HCT116 (cell line): ENCODE measurements around the gene SH3D19. TPM values are rescaled to one million over a fixed set of nuclear protein-coding genes. Genes with fewer than 3 reads are reported as not detected.

Experiments
- ATAC-seq: fragments of 200-7000 bp; cut with Tn5 transposase; 2 replicates; pipeline ENCODE4 v1.9.1; 2020; ENCODE audit warnings: mild to moderate bottlenecking, moderate library complexity
- BruUV-seq: library from RNA; stranded (reverse); fragments of 400-500 nt; replicated peaks from 2 replicates; lab custom pipeline; 2021; lab: Mats Ljungman, UMichigan
- CTCF ChIA-PET: fragments of 300-600 bp; sonication (Branson Sonifier 250); formaldehyde crosslinking; loops from one replicate; lab custom pipeline; 2021; ENCODE audit warnings: antibody characterized with exemption; lab: Charles Lee
- POLR2A ChIA-PET: fragments of 300-600, 350-600 bp; sonication (Branson Sonifier 250); formaldehyde crosslinking; loops from one replicate; lab custom pipeline; 2021; ENCODE audit warnings: antibody characterized with exemption; lab: Charles Lee
- RAD21 ChIA-PET, 2 experiments: fragments of 300-600 bp; sonication (Branson Sonifier 250); formaldehyde crosslinking; loops; one replicate each; lab custom pipeline; 2023; ENCODE audit warnings: low total read pairs in 2 of 2; ENCODE audit not compliant: uncharacterized antibody in 2 of 2, unreplicated experiment in 2 of 2, low non-redundant PET in 1 of 2; lab: Charles Lee
- DNase-seq: peaks from one replicate; pipeline ENCODE4 v3.0.0-alpha.2; 2010; ENCODE audit warnings: low read depth, low spot score
- H2AFZ ChIP-seq: fragments of 200-600 bp; shearing (Covaris generic), sonication (generic); 2 replicates; pipeline ENCODE4 v1.6.1; 2017; ENCODE audit warnings: low read depth, mixed run types, mixed read lengths, antibody characterized with exemption, low read length; ENCODE audit not compliant: poor library complexity, severe bottlenecking
- H3K27ac ChIP-seq: 2 replicates; pipeline ENCODE4 v1.5.1; 2012; ENCODE audit warnings: low read depth, low read length
- H3K27me3 ChIP-seq: fragments of 200-600 bp; sonication (generic); 2 replicates; pipeline ENCODE4 v1.6.1; 2016; ENCODE audit warnings: mixed run types, low read length, mixed read lengths; ENCODE audit not compliant: insufficient read depth
- H3K36me3 ChIP-seq, 2 experiments: fragments of 200-500 bp in 1 of 2; fragments of 200-600 bp in 1 of 2; sonication (Bioruptor generic) in 1 of 2; sonication (generic) in 1 of 2; 2 replicates each; pipeline versions ENCODE4 v1.5.1 to v1.6.1; 2014 to 2016; ENCODE audit warnings: low read length in 2 of 2, inconsistent platforms in 1 of 2, mixed read lengths in 1 of 2, mixed run types in 1 of 2; ENCODE audit not compliant: insufficient read depth in 2 of 2, control insufficient read depth in 1 of 2
- H3K4me1 ChIP-seq, 2 experiments: fragments of 200-600 bp in 1 of 2; sonication (generic) in 1 of 2; 2 replicates each; pipeline versions ENCODE4 v1.5.1 to v1.6.1; 2012 to 2017; ENCODE audit warnings: low read length in 2 of 2, inconsistent platforms in 1 of 2, mild to moderate bottlenecking in 1 of 2, mixed read lengths in 1 of 2, mixed run types in 1 of 2, moderate library complexity in 1 of 2; ENCODE audit not compliant: insufficient read depth in 2 of 2, control insufficient read depth in 1 of 2
- H3K4me2 ChIP-seq: fragments of 200-600 bp; sonication (generic); 2 replicates; pipeline ENCODE4 v1.6.1; 2017; ENCODE audit warnings: mixed run types, low read length, mixed read lengths
- H3K4me3 ChIP-seq, 2 experiments: fragments of 200-600 bp in 1 of 2; sonication (generic) in 1 of 2; replicated peaks in 1 of 2; 2 replicates each; pipeline ENCODE4 v1.5.1; 2011 to 2016; ENCODE audit warnings: low read length in 2 of 2, control low read depth in 1 of 2, low read depth in 1 of 2, mild to moderate bottlenecking in 1 of 2, mixed read lengths in 1 of 2, mixed run types in 1 of 2
- H3K79me2 ChIP-seq: fragments of 200-600 bp; sonication (generic); 2 replicates; pipeline ENCODE4 v1.6.1; 2017; ENCODE audit warnings: mild to moderate bottlenecking, mixed run types, low read length, moderate library complexity, mixed read lengths; ENCODE audit not compliant: insufficient read depth
- H3K9ac ChIP-seq: fragments of 200-600 bp; sonication (generic); 2 replicates; pipeline ENCODE4 v1.6.1; 2016; ENCODE audit warnings: low read length, mixed read lengths
- H3K9me2 ChIP-seq: fragments of 200-600 bp; sonication (generic), shearing (Covaris generic); 2 replicates; pipeline ENCODE4 v1.6.1; 2017; ENCODE audit warnings: mixed run types, mild to moderate bottlenecking, moderate library complexity; ENCODE audit not compliant: insufficient read depth
- H3K9me3 ChIP-seq, 2 experiments: fragments of 200-500 bp in 1 of 2; fragments of 200-600 bp in 1 of 2; sonication (Bioruptor generic) in 1 of 2; sonication (generic) in 1 of 2; 2 replicates each; pipeline ENCODE4 v1.6.1; 2014 to 2017; ENCODE audit warnings: low read length in 2 of 2, mixed read lengths in 2 of 2, inconsistent platforms in 1 of 2, low read depth in 1 of 2, mild to moderate bottlenecking in 1 of 2, mixed run types in 1 of 2, moderate library complexity in 1 of 2; ENCODE audit not compliant: control insufficient read depth in 1 of 2, insufficient read depth in 1 of 2
- H4K20me1 ChIP-seq: fragments of 200-600 bp; sonication (generic), shearing (Covaris generic); 2 replicates; pipeline ENCODE4 v1.6.1; 2017; ENCODE audit warnings: mixed run types, mild to moderate bottlenecking, moderate library complexity; ENCODE audit not compliant: insufficient read depth
- CEBPB ChIP-seq: IDR thresholded peaks from 2 replicates; pipeline ENCODE4 v1.6.1; 2012; ENCODE audit warnings: low read depth
- EGR1 ChIP-seq: IDR thresholded peaks from 2 replicates; pipeline ENCODE4 v1.6.1; 2012; ENCODE audit warnings: low read depth
- MAX ChIP-seq: IDR thresholded peaks from 2 replicates; pipeline ENCODE4 v1.6.1; 2012
- POLR2AphosphoS5 ChIP-seq: IDR thresholded peaks from 2 replicates; pipeline ENCODE4 v1.6.1; 2011; ENCODE audit warnings: mild to moderate bottlenecking, low read depth, low read length, moderate library complexity
- SIN3A ChIP-seq: IDR thresholded peaks from 2 replicates; pipeline ENCODE4 v1.6.1; 2012; ENCODE audit warnings: low read depth
- SRF ChIP-seq: IDR thresholded peaks from 2 replicates; pipeline ENCODE4 v1.6.1; 2012; ENCODE audit warnings: low read depth
- ZBTB33 ChIP-seq: IDR thresholded peaks from 2 replicates; pipeline ENCODE4 v1.6.1; 2011; ENCODE audit warnings: mild to moderate bottlenecking, low read length, moderate library complexity; ENCODE audit not compliant: insufficient replicate concordance; ENCODE audit errors: extremely low read depth
- ZNF274 ChIP-seq: fragments of 200-500 bp; sonication (Bioruptor generic); IDR thresholded peaks from 2 replicates; pipeline ENCODE4 v1.6.1; 2014; ENCODE audit warnings: mild to moderate bottlenecking, low read depth, low read length, inconsistent platforms
- intact Hi-C: fragments of 100-400 bp; cut with micrococcal nuclease; formaldehyde crosslinking; loops from 2 replicates; pipeline ENCODE4 v1.10.0; 2022
- total RNA-seq: library from RNA; stranded (reverse); gene quantifications from one replicate; pipeline ENCODE4 v1.2.1, GENCODE V29; 2021; ENCODE audit not compliant: unreplicated experiment
- TF ChIP-seq, protein P1 (sequence below): IDR thresholded peaks from 2 replicates; pipeline ENCODE4 v1.6.1; 2012

Gene SH3D19
- total RNA-seq, 1 experiment from 2014 or later: 37.5 TPM

- no peak overlapping the region for H3K27ac ChIP-seq
- no TSS peak for BruUV-seq
- no peak for DNase-seq
These were observed 128.2 kb downstream of the SH3D19 start for GRCh38 chr4:151197247-151197646.

More at GRCh38 chr4:151197247-151197646, 128.2 kb downstream of the SH3D19 start:
- Histone ChIP-seq H3K4me3 (no peak overlapping the region), H3K36me3 (no peaks in the 10 kb centered on the region), H3K9me3 (no peaks in the 10 kb centered on the region), H3K27me3 (no peaks in the 10 kb centered on the region), H3K9ac (no peak overlapping the region), H3K4me2 (no peak overlapping the region), H3K4me1 (peaks cover 0 to 7% of the 10 kb centered on the region in 2 experiments; a peak in 2 of 4 replicates), H4K20me1 (no peaks in the 10 kb centered on the region), H3K9me2 (no peaks in the 10 kb centered on the region), H3K79me2 (0 out of 2 replicates have a peak, but pooled peaks cover 5% of the 10 kb centered on the region), H2AFZ (no peak overlapping the region)
- intact Hi-C loops: no loop called here
- CTCF ChIA-PET: no interaction called here
- no peak for ATAC-seq
- RAD21 ChIA-PET: no interaction called here
- POLR2A ChIA-PET: no interaction called here
- TF ChIP-seq MAX: no peak
- no peak for TF ChIP-seq ZBTB33
- TF ChIP-seq POLR2AphosphoS5: no peak
- TF ChIP-seq EGR1: no peak
- TF ChIP-seq, protein P1, sequence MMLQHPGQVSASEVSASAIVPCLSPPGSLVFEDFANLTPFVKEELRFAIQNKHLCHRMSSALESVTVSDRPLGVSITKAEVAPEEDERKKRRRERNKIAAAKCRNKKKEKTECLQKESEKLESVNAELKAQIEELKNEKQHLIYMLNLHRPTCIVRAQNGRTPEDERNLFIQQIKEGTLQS: no peak
- no peak for TF ChIP-seq CEBPB
- no peak for TF ChIP-seq SIN3A
- no peak for TF ChIP-seq ZNF274
- no peak for TF ChIP-seq SRF
